Kidney (tissue), 14 donors: ENCODE data around the gene HECTD2. TPM values are rescaled to one million over a fixed set of nuclear protein-coding genes. Genes with fewer than 3 reads are reported as not detected.
"Not testable (repeated sequence)": the region's sequence is repeated elsewhere in the genome, so short reads cannot be mapped to it uniquely, and the experiment has no call there.

Experiments
- DNase-seq, 5 donors: peaks; one replicate each; pipeline ENCODE4 v3.0.0-alpha.2; 2013 to 2020
- FAIRE-seq: peaks from 2 replicates; lab custom pipeline; 2012; peaks lifted over from hg19 to GRCh38; lab: Jason Lieb, UNC
- H3K27ac ChIP-seq, 2 donors: one replicate each; pipeline ENCODE4 v1.7.0; 2013; ENCODE audit warnings: low read depth in 2 of 2, low read length in 2 of 2, inconsistent platforms in 1 of 2
- H3K27me3 ChIP-seq: one replicate; pipeline ENCODE4 v1.7.1; 2013; ENCODE audit warnings: low read length, inconsistent platforms; ENCODE audit not compliant: control insufficient read depth, insufficient read depth
- H3K36me3 ChIP-seq, 3 donors: one replicate each; pipeline versions ENCODE4 v1.7.0 to v1.7.1; 2013; ENCODE audit warnings: low read length in 3 of 3, control low read depth in 1 of 3, inconsistent platforms in 1 of 3; ENCODE audit not compliant: insufficient read depth in 3 of 3, control insufficient read depth in 2 of 3
- H3K4me1 ChIP-seq, 3 donors: one replicate each; pipeline versions ENCODE4 v1.7.0 to v1.7.1; 2013; ENCODE audit warnings: low read length in 3 of 3, inconsistent platforms in 1 of 3, low read depth in 1 of 3; ENCODE audit not compliant: control insufficient read depth in 2 of 3, insufficient read depth in 2 of 3
- H3K4me3 ChIP-seq, 3 donors: one replicate each; pipeline versions ENCODE4 v1.7.0 to v1.8.1; 2013; ENCODE audit warnings: low read length in 3 of 3, control low read depth in 1 of 3, inconsistent platforms in 1 of 3
- H3K9ac ChIP-seq, 3 donors: one replicate each; pipeline versions ENCODE4 v1.7.0 to v1.7.1; 2013; ENCODE audit warnings: low read length in 3 of 3, control low read depth in 1 of 3, inconsistent platforms in 1 of 3
- H3K9me3 ChIP-seq, 3 donors: one replicate each; pipeline versions ENCODE4 v1.7.0 to v1.7.1; 2013; ENCODE audit warnings: low read length in 3 of 3, control low read depth in 1 of 3, inconsistent platforms in 1 of 3; ENCODE audit not compliant: control insufficient read depth in 2 of 3, insufficient read depth in 1 of 3
- intact Hi-C: fragments of 100-400 bp; cut with DNase I; formaldehyde crosslinking; loops from one replicate; pipeline ENCODE4 v1.11.1; 2022
- polyA plus RNA-seq: library from polyadenylated mRNA; stranded (reverse); fragments of 350-450 nt; fragmentation: Illumina TruSeq; extraction: RNeasy Lipid Tissue Mini Kit (QIAGEN cat#74804); gene quantifications from one replicate; pipeline ENCODE4 v1.2.3, GENCODE V29; 2014; ENCODE audit warnings: low read depth, low replicate concordance; ENCODE audit not compliant: insufficient read depth
- total RNA-seq: library from RNA; stranded (reverse); fragmentation: NEBNext Ultra II Directional; extraction: Animal tissue kit (Norgen Biotek cat#: 25700); gene quantifications from one replicate; pipeline ENCODE4 v1.2.1, GENCODE V29; 2021
- TF ChIP-seq, protein P1 (sequence below): IDR thresholded peaks from 3 replicates; pipeline ENCODE4 v1.5.1; 2012; ENCODE audit warnings: mild to moderate bottlenecking, moderate library complexity, borderline replicate concordance; ENCODE audit not compliant: insufficient read depth; ENCODE audit errors: extremely low read depth
- donor health status: control.
- donor health status: control.
- donor health status: control.
- donor health status: control.
- donor health status: control.
- donor health status: DM: yes; HTN: yes; CAD: no.
- donor health status: Normal renal cell carcinoma (clear cell type).

Gene HECTD2
- total and polyA plus RNA-seq, 2 donors from 2014 or later: 4.5 to 12.2 TPM

DNA sequence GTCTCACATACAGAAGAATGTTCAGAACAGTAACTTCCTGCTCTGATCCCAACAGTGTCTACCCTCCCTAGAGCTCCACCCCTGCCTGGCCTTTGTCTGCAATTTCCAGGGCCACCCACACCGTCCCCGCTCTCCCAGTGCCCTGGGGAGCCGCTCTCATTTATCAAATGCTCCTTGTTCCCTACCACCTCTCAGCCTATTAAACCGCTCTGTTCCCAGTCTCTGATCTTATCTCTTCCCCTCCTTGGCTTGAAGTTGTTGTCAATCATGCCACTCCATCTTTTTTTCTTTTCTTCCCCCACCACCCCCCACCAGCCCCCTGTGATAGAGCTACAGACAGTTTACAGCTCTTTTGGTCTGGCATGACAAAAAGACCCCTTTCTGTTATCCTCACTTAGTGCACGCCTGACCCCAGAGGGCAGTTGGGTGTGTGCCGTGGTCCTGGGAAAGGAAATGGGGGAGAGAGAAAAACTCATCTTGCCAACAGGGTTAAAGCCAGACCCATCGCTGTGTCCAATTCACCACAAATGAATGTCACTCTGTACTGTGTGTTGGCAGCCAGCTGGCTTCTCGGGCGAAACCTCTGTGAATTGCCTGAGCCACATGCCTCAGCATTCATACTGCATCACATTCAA lies 28.8 kb upstream of the HECTD2 start:
- Histone ChIP-seq H3K27me3 (no peaks in the 10 kb centered on the region), H3K9ac (no peak overlapping the region), H3K9me3 (peaks cover 0 to 4% (median 0%) of the 10 kb centered on the region in 3 donors), H3K4me1 (no peaks in the 10 kb centered on the region), H3K4me3 (no peak overlapping the region), H3K27ac (no peak overlapping the region), H3K36me3 (no peaks in the 10 kb centered on the region)
- peak in 2 of 5 donors; percentile 8 to 14 for DNase-seq
- intact Hi-C loops: no loop called here
- no peak for FAIRE-seq
- TF ChIP-seq, protein P1, sequence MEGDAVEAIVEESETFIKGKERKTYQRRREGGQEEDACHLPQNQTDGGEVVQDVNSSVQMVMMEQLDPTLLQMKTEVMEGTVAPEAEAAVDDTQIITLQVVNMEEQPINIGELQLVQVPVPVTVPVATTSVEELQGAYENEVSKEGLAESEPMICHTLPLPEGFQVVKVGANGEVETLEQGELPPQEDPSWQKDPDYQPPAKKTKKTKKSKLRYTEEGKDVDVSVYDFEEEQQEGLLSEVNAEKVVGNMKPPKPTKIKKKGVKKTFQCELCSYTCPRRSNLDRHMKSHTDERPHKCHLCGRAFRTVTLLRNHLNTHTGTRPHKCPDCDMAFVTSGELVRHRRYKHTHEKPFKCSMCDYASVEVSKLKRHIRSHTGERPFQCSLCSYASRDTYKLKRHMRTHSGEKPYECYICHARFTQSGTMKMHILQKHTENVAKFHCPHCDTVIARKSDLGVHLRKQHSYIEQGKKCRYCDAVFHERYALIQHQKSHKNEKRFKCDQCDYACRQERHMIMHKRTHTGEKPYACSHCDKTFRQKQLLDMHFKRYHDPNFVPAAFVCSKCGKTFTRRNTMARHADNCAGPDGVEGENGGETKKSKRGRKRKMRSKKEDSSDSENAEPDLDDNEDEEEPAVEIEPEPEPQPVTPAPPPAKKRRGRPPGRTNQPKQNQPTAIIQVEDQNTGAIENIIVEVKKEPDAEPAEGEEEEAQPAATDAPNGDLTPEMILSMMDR: no peak

DNA sequence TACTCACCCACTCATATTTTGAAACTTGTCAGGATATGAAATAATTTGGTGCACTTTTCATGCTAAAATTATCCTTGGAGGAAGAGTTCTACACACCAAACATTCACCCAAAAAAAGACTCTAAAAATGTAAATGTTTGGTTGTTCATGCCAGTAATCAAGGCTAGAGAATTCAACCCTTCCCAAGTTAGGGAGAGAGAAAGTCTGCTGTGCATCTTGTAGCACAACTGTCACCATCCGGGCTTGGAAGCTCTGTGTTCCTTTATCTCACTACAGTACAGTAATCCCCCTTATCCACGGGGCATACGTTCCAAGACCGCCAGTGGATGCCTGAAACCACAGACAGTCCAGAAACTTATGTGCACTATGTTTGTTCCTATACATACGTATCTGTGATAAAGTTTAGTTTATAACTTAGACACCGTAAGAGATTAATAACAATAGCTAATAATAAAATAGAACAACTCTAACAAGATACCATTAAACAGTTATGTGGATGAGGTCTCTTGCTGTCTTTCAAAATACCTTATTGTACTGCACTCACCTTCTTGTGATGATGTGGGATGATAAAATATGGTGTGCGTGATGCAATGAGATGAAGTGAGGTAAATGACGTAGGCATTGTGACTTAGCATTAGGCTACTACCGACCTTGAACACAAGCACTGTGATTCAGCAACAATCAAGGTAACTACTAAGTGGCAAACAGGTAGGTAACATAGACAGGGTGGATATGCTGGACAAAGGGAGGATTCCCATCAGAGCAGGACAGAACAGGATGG lies 24.6 kb upstream of the HECTD2 start:
- FAIRE-seq: no peak

DNA sequence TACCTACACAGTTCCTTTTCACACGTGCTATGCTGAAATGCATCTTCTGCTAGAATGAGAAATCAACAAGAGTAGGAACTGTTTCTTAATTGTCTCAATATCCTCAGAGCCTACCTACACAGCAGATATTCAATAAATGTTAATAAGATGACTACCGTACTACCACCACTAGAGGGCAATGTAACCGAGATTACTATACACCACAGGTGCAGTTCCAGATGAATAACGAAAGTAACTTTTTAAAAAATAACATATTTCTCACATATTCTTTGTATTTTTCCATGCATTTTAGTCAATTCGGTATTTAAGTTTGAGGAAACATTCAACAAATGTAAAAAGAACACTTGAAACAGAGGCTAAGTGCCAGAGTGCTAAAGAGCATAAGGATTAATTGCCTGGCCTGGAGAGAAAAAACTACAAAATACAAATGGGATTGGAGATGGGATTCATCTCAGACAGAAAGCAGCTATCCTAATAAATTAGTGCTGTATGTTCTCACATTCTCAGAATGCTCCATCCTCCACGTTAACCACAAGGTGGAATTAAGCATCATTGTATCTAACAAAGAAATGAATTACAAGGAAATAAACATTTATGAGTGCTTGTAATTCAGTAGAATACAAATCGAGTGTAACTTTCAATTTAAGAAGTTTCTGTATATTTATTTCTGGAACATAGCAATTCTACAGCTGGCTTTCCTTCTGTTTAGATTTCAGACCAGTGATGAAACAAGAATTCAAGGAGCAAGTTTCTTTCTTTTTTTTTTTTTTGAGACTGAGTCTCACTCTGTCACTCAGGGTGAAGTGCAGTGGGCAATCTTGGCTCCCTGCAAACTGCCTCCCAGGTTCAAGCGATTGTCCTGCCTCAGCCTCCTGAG lies 20.3 kb upstream of the HECTD2 start:
- Histone ChIP-seq H3K9ac (no peak overlapping the region), H3K36me3 (no peaks in the 10 kb centered on the region), H3K27ac (no peak overlapping the region), H3K4me3 (peak overlapping the region in 1 of 3 donors; percentile 10), H3K9me3 (no peaks in the 10 kb centered on the region), H3K27me3 (no peaks in the 10 kb centered on the region), H3K4me1 (no peaks in the 10 kb centered on the region)
- FAIRE-seq (peak; percentile 96), DNase-seq (peak in 2 of 5 donors; percentile 67 to 82)
- TF ChIP-seq, protein P1: peak; percentile 56
- intact Hi-C loops: no loop called here

More for the DNA sequence above, 24.6 kb upstream of the HECTD2 start:
- no peaks in the 10 kb centered on the region for H3K36me3 ChIP-seq
- no peak overlapping the region for H3K27ac ChIP-seq
- H3K4me3 ChIP-seq: no peak overlapping the region
- H3K27me3 ChIP-seq: no peaks in the 10 kb centered on the region
- TF ChIP-seq, protein P1: no peak
- H3K4me1 ChIP-seq: no peaks in the 10 kb centered on the region
- intact Hi-C loops: no loop called here
- H3K9ac ChIP-seq: no peak overlapping the region
- no peaks in the 10 kb centered on the region for H3K9me3 ChIP-seq
- DNase-seq: no peak

DNA sequence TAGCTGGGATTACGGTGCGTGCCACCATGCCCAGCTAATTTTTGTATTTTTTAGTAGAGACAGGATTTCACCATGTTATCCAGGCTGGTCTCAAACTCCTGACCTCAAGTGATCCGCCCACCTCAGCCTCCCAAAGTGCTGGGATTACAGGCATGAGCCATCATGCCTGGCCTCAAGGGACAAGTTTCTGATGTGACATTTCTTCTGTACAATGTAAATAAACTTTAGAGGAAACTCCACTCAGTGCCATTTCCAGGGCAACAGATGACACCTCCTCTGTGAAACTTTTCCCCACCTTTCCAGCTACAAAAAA lies 19.7 kb upstream of the HECTD2 start:
- H3K4me1 ChIP-seq, FAIRE-seq, DNase-seq, H3K27ac ChIP-seq, H3K9ac ChIP-seq, intact Hi-C loops, H3K36me3 ChIP-seq, H3K4me3 ChIP-seq, H3K27me3 ChIP-seq, H3K9me3 ChIP-seq: not testable (repeated sequence)
